Tibial nerve (tissue), 4 donors: ENCODE results near the gene CYTH1. TPM values are rescaled to one million over a fixed set of nuclear protein-coding genes. Genes with fewer than 3 reads are reported as not detected.
A peak's percentile ranks its signal among the peaks of the same experiment; 100 is the strongest.

Experiments used
- DNase-seq, 2 donors: peaks; one replicate each; pipeline ENCODE4 v3.0.0-alpha.2; 2019; ENCODE audit warnings: low spot score in 2 of 2
- H3K27ac ChIP-seq, 4 donors: fragments of 200-600 bp; sonication (generic) in 3 of 4; one replicate each; pipeline ENCODE4 v1.5.1; 2017 to 2019; ENCODE audit warnings: mild to moderate bottlenecking in 1 of 4
- H3K27me3 ChIP-seq, 2 donors: fragments of 200-600 bp; sonication (generic) in 1 of 2; one replicate each; pipeline versions ENCODE4 v1.5.1 to v1.6.0; 2017 to 2019
- H3K36me3 ChIP-seq, 3 donors: fragments of 200-600 bp; sonication (generic); one replicate each; pipeline ENCODE4 v1.5.1; 2018 to 2019
- H3K4me1 ChIP-seq, 4 donors: fragments of 200-600 bp; sonication (generic) in 3 of 4; one replicate each; pipeline ENCODE4 v1.5.1; 2017 to 2019
- H3K4me3 ChIP-seq, 4 donors: fragments of 200-600 bp; sonication (generic) in 3 of 4; one replicate each; pipeline ENCODE4 v1.5.1; 2017 to 2019; ENCODE audit warnings: mild to moderate bottlenecking in 1 of 4, moderate library complexity in 1 of 4
- H3K9me3 ChIP-seq, 4 donors: fragments of 200-600 bp; sonication (generic) in 3 of 4; one replicate each; pipeline ENCODE4 v1.5.1; 2017 to 2019
- EP300 ChIP-seq, 2 donors: sonication (generic); formaldehyde crosslinking; IDR thresholded peaks; one replicate each; pipeline ENCODE4 v1.6.1; 2017; ENCODE audit warnings: antibody characterized with exemption in 2 of 2, mild to moderate bottlenecking in 1 of 2
- POLR2A ChIP-seq, 2 donors: fragments of 450-650 bp; IDR thresholded peaks; one replicate each; pipeline ENCODE4 v1.6.1; 2017; ENCODE audit warnings: antibody characterized with exemption in 2 of 2, mild to moderate bottlenecking in 2 of 2, moderate library complexity in 2 of 2
- WGBS, 2 donors: methylation state at CpG; one replicate each; pipeline ENCODE4 v1.1.5; 2018; 5-methylcytosine and 5-hydroxymethylcytosine counted together
- total RNA-seq, 4 donors: library from RNA; depleted of rRNA; stranded (reverse); fragments of >200 nt; gene quantifications; one replicate each; pipeline ENCODE4 v1.1.0, GENCODE V29; 2016
- TF ChIP-seq, protein P1 (sequence below), 5 experiments: fragments of 200-600 bp in 3 of 5; fragments of 450-650 bp in 2 of 5; sonication (generic) in 3 of 5; IDR thresholded peaks; one replicate each; pipeline ENCODE4 v1.5.1; 2016 to 2019; ENCODE audit warnings: antibody characterized with exemption in 5 of 5, mild to moderate bottlenecking in 3 of 5, moderate library complexity in 2 of 5

Gene CYTH1, protein sequence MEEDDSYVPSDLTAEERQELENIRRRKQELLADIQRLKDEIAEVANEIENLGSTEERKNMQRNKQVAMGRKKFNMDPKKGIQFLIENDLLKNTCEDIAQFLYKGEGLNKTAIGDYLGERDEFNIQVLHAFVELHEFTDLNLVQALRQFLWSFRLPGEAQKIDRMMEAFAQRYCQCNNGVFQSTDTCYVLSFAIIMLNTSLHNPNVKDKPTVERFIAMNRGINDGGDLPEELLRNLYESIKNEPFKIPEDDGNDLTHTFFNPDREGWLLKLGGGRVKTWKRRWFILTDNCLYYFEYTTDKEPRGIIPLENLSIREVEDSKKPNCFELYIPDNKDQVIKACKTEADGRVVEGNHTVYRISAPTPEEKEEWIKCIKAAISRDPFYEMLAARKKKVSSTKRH
- 10 to 100 TPM; 53.1 to 81.0 (median 63.8) TPM for total RNA-seq

DNA sequence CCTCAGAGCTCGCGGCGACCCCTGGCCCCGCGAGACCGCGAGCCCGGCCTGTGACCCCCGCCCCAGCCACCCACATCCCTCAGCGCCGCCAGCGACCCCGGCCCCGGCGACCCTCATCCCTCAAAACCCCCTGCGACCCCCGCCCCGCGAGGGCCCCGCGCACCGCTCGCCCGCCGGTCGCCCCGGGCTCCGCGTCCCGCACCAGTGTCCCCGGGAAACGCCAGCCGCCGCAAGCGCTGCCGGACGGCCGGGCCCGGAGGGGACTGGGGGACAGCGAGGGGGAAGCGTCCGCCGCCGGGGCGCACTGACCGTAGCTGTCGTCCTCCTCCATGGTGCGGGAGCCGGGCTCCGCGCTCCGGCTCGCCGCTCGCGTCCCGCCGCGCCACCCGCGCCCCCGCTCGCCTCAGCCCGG is at the start of gene CYTH1:
Gene CYTH1, minus strand, starts transcription at position 381 of the 412 bp plus-strand sequence. Its CDS starts 50 bp downstream, at position 331.
- 0% methylated on average over 6 to 16 of the region's 64 CpGs for WGBS, 2 donors
- Histone ChIP-seq H3K4me3 (peak within 1 kb of the TSS; percentile 90 to 100 (median 94)), H3K36me3 (peaks cover 0 to under 1% (median 0%) of the 10 kb centered on the region in 3 donors), H3K4me1 (peaks cover 0 to 42% (median 18%) of the 10 kb centered on the region in 4 donors), H3K27me3 (no peaks in the 10 kb centered on the region), H3K27ac (peak within 1 kb of the TSS; percentile 93 to 99 (median 96)), H3K9me3 (no peaks in the 10 kb centered on the region)
- no peak for DNase-seq
- TF ChIP-seq, protein P1, sequence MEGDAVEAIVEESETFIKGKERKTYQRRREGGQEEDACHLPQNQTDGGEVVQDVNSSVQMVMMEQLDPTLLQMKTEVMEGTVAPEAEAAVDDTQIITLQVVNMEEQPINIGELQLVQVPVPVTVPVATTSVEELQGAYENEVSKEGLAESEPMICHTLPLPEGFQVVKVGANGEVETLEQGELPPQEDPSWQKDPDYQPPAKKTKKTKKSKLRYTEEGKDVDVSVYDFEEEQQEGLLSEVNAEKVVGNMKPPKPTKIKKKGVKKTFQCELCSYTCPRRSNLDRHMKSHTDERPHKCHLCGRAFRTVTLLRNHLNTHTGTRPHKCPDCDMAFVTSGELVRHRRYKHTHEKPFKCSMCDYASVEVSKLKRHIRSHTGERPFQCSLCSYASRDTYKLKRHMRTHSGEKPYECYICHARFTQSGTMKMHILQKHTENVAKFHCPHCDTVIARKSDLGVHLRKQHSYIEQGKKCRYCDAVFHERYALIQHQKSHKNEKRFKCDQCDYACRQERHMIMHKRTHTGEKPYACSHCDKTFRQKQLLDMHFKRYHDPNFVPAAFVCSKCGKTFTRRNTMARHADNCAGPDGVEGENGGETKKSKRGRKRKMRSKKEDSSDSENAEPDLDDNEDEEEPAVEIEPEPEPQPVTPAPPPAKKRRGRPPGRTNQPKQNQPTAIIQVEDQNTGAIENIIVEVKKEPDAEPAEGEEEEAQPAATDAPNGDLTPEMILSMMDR (IDR thresholded peaks at IDR 0.05): no peak
- peak; percentile 68 to 75 for TF ChIP-seq POLR2A (IDR thresholded peaks at IDR 0.05)

DNA sequence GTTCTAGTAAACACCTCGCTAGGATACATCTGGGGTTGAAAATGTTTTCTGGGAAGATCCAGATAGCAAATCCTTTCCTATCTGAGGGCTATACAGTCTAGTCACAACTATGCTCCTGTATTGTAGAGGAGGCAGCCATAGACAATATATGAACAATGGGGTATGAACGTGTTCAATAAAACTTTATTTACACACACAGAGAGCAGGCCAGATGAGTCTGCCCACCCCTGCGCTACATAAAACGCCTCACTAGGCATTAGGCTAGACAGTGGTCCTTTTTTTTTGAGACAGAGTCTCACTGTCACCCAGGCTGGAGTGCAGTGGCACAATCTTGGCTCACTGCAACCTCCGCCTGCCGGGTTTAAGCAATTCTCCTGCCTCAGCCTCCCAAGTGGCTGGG is 47.4 kb upstream of the CYTH1 start:
- TF ChIP-seq EP300 (IDR thresholded peaks at IDR 0.05) (no peak), POLR2A (IDR thresholded peaks at IDR 0.05) (no peak)
- TF ChIP-seq, protein P1 (IDR thresholded peaks at IDR 0.05): no peak
- DNase-seq: no peak
- Histone ChIP-seq H3K9me3 (no peaks in the 10 kb centered on the region), H3K4me3 (no peak overlapping the region), H3K27me3 (no peaks in the 10 kb centered on the region), H3K27ac (no peak overlapping the region), H3K36me3 (peaks cover 0 to 100% (median 28%) of the 10 kb centered on the region in 3 donors), H3K4me1 (peaks cover 0 to 3% (median 0%) of the 10 kb centered on the region in 4 donors)
- 93 to 94% methylated on average over 6 of the region's 6 CpGs for WGBS, 2 donors

DNA sequence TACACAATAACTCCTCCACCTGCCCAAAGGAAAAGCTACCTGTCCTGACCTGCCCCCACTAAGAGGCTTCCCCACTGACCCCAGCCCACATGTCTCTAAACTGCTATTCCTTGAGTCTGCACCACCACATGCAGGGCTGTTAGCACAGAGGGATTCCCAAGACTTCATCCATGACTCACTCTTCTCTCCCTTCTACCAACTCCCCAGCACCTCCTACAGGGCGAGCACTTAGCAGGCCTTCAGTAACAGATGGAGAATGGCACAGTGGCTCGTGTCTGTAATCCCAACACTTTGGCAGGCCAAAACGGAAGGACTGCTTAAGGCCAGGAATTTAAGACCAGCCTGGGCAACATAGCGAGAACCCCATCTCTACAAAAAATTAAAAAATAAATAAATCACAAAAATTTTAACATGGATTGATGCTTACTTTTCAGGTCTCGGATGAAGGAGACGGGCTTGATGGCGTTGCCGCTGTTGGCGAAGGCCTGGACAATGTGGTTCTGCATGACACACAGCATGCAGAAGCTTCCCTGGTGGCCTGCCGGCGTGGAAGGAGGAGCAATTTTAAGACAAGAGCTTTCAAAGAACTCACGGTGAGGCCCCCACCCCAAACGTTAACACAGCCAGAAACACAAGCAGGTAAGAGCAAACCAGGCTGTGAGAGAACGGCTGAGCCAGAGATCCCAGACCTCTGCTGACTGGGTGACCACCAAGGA is 46.6 kb upstream of the CYTH1 start:
- Histone ChIP-seq H3K27me3 (no peaks in the 10 kb centered on the region), H3K4me3 (no peak overlapping the region), H3K27ac (no peak overlapping the region), H3K9me3 (no peaks in the 10 kb centered on the region), H3K36me3 (peaks cover 0 to 100% (median 31%) of the 10 kb centered on the region in 3 donors), H3K4me1 (peaks cover 0 to 10% (median 1%) of the 10 kb centered on the region in 4 donors)
- 88 to 90% methylated on average over 14 of the region's 14 CpGs for WGBS, 2 donors
- TF ChIP-seq EP300 (IDR thresholded peaks at IDR 0.05) (no peak), POLR2A (IDR thresholded peaks at IDR 0.05) (no peak)
- TF ChIP-seq, protein P1 (IDR thresholded peaks at IDR 0.05): no peak
- DNase-seq: no peak

DNA sequence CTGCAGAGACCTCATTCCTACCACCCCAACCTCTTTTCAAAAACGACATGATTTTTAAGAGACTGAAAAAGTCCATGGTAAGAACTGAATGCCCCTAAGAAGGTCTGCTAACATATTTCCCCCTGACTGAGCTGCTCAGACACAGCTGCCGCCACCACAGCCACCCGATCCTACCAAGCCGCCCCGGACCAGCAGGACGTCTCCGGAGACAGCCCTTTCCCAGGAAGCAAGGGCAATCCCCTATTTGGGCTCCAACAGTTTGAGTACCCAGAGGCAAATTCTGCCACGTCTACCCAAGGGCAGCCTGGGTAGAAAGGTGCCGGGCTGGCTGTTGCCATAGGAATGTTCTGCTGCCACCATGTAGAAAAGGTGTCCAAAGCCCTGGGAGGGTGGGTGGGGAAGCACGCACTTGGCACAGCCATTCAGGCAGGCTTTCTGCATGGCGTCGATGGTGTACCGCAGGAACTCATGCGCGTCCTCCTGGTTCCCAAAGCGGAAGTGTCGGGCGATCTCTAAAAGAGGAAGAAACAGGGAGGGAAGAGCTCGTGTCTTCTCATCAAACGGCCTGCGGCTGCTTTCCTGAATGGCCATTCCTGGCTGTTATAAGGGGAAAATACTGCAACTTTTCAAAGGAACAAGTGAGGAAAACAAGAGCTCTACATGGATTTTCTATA is 44.9 kb upstream of the CYTH1 start:
- H3K27ac ChIP-seq: peak overlapping the region in 2 of 4 donors; percentile 24 to 58
- H3K27me3 ChIP-seq: no peaks in the 10 kb centered on the region
- DNase-seq: no peak
- H3K4me1 ChIP-seq: peaks cover 0 to 15% (median 6%) of the 10 kb centered on the region in 4 donors
- H3K36me3 ChIP-seq: peaks cover 0 to 99% (median 33%) of the 10 kb centered on the region in 3 donors
- H3K9me3 ChIP-seq: no peaks in the 10 kb centered on the region
- 86 to 92% methylated on average over 21 of the region's 21 CpGs for WGBS, 2 donors
- H3K4me3 ChIP-seq: no peak overlapping the region
- TF ChIP-seq, protein P1 (IDR thresholded peaks at IDR 0.05): no peak
- TF ChIP-seq POLR2A (IDR thresholded peaks at IDR 0.05) (no peak), EP300 (IDR thresholded peaks at IDR 0.05) (peak; percentile 30 to 49)
